HepG2 (cell line): ENCODE data around the gene SPATA33. TPM values are rescaled to one million over a fixed set of nuclear protein-coding genes. Genes with fewer than 3 reads are reported as not detected.
A peak's percentile ranks its signal among the peaks of the same experiment; 100 is the strongest.

Experiments
- ATAC-seq: fragments of 200-7000 bp; cut with Tn5 transposase; 3 replicates; pipeline ENCODE4 v1.9.1; 2020; ENCODE audit warnings: mild to moderate bottlenecking, moderate library complexity
- BruUV-seq: library from RNA; stranded (reverse); fragments of 400-500 nt; replicated peaks from 2 replicates; lab custom pipeline; 2021; lab: Mats Ljungman, UMichigan
- CTCF ChIA-PET: fragments of 300-600 bp; formaldehyde crosslinking; extraction: SDS; loops from one replicate; lab custom pipeline; 2021; ENCODE audit warnings: low total read pairs, inconsistent platforms, low intra/inter-chr PET ratio; lab: Yijun Ruan, JAX
- POLR2A ChIA-PET: fragments of 350-600 bp; sonication (Branson Sonifier 250); formaldehyde crosslinking; loops from one replicate; lab custom pipeline; 2020; ENCODE audit warnings: antibody characterized with exemption, inconsistent platforms; lab: Yijun Ruan, JAX
- DNase-seq: peaks from one replicate; pipeline ENCODE4 v3.0.0-alpha.2; 2015; ENCODE audit warnings: low spot score
- FAIRE-seq: peaks from 3 replicates; lab custom pipeline; 2011; peaks lifted over from hg19 to GRCh38; lab: Jason Lieb, UNC
- H2AFZ ChIP-seq: one replicate; pipeline ENCODE4 v1.6.1; 2011; ENCODE audit warnings: low read length, inconsistent platforms
- H3K27ac ChIP-seq: fragments of 300-600 bp; 3 replicates; pipeline ENCODE4 v1.8.0; 2011; ENCODE audit warnings: mixed run types, mild to moderate bottlenecking, mixed read lengths, low read length, inconsistent platforms; ENCODE audit not compliant: insufficient read depth; ENCODE audit errors: extremely low read length
- H3K27me3 ChIP-seq, 2 experiments: fragments of 200-600 bp in 1 of 2; 2 replicates in 1 of 2; 3 replicates in 1 of 2; pipeline versions ENCODE4 v1.6.0 to v1.8.0; 2011; ENCODE audit warnings: low read length in 2 of 2, mild to moderate bottlenecking in 2 of 2, moderate library complexity in 2 of 2, inconsistent platforms in 1 of 2; ENCODE audit not compliant: insufficient read depth in 2 of 2, control insufficient read depth in 1 of 2
- H3K36me3 ChIP-seq, 2 experiments: fragments of 200-600 bp in 1 of 2; replicated peaks in 1 of 2; 2 replicates in 1 of 2; 3 replicates in 1 of 2; pipeline versions ENCODE4 v1.5.1 to v1.8.0; 2011; ENCODE audit warnings: low read length in 2 of 2, inconsistent platforms in 1 of 2; ENCODE audit not compliant: insufficient read depth in 2 of 2, control insufficient read depth in 1 of 2
- H3K4me1 ChIP-seq: 2 replicates; pipeline ENCODE4 v1.5.1; 2012; ENCODE audit warnings: low read length, inconsistent platforms; ENCODE audit not compliant: insufficient read depth
- H3K4me2 ChIP-seq: 2 replicates; pipeline ENCODE4 v1.6.0; 2011; ENCODE audit warnings: low read depth, low read length, inconsistent platforms
- H3K4me3 ChIP-seq, 3 experiments: fragments of 200-600 bp in 1 of 3; sonication (generic), shearing (Covaris generic) in 1 of 3; replicated peaks in 1 of 3; 2 replicates each; pipeline ENCODE4 v1.5.1; 2011 to 2016; ENCODE audit warnings: low read length in 3 of 3, inconsistent platforms in 2 of 3, low read depth in 2 of 3, mild to moderate bottlenecking in 2 of 3, control low read depth in 1 of 3, mixed read lengths in 1 of 3; ENCODE audit not compliant: insufficient read depth in 1 of 3
- H3K79me2 ChIP-seq: one replicate; pipeline ENCODE4 v1.6.1; 2011; ENCODE audit warnings: low read length, inconsistent platforms; ENCODE audit not compliant: insufficient read depth
- H3K9ac ChIP-seq: 2 replicates; pipeline ENCODE4 v1.6.0; 2011; ENCODE audit warnings: mild to moderate bottlenecking, low read depth, low read length, inconsistent platforms; ENCODE audit not compliant: insufficient read depth
- H3K9me3 ChIP-seq: 2 replicates; pipeline ENCODE4 v1.5.1; 2012; ENCODE audit warnings: mild to moderate bottlenecking, low read length
- H4K20me1 ChIP-seq: 2 replicates; pipeline ENCODE4 v1.6.0; 2011; ENCODE audit warnings: inconsistent platforms, mild to moderate bottlenecking, low read length, moderate library complexity; ENCODE audit not compliant: insufficient read depth
- AFF4 ChIP-seq: sonication (generic); formaldehyde crosslinking; IDR thresholded peaks from 2 replicates; pipeline ENCODE4 v1.4.0; 2020; ENCODE audit warnings: missing genetic modification reagents
- AGO2 ChIP-seq: fragments of 200-400 bp; formaldehyde crosslinking; optimal IDR thresholded peaks from 2 replicates; pipeline ENCODE3; 2017; ENCODE audit warnings: mild to moderate bottlenecking, low read depth, low read length, moderate library complexity
- KDM1A ChIP-seq: IDR thresholded peaks from 2 replicates; pipeline ENCODE4 v1.6.1; 2016; ENCODE audit warnings: missing compliant biosample characterization
- ZNF552 ChIP-seq: sonication (generic); formaldehyde crosslinking; IDR thresholded peaks from 2 replicates; pipeline ENCODE4 v1.9.0; 2022; ENCODE audit warnings: missing genetic modification reagents, mild to moderate bottlenecking, borderline replicate concordance
- WGBS: methylation state at CpG from one replicate; pipeline ENCODE4 v1.1.6; 2017; ENCODE audit warnings: low lambda C conversion rate; 5-methylcytosine and 5-hydroxymethylcytosine counted together
- in situ Hi-C: cut with HindIII; loops from 2 replicates; pipeline ENCODE4 v1.10.0; 2017; ENCODE audit warnings: low pct_unique_long_range_greater_than_20kb; ENCODE audit not compliant: extremely low pct_ligation_motif_present
- intact Hi-C: fragments of 100-400 bp; cut with micrococcal nuclease; formaldehyde crosslinking; loops from one replicate; pipeline ENCODE4 v1.10.0; 2022; ENCODE audit not compliant: unreplicated experiment
- polyA plus RNA-seq, 8 experiments: library from polyadenylated mRNA; depleted of rRNA in 3 of 8; stranded (reverse) in 7 of 8; unstranded in 1 of 8; fragments of >200 nt; fragmentation: Illumina TruSeq in 4 of 8; extraction: Trizol in 4 of 8; gene quantifications; 2 replicates each; pipeline versions ENCODE4 v1.2.1 to v1.2.3, GENCODE V29; 2011 to 2016; ENCODE audit warnings: low read depth in 4 of 8, missing spikeins in 1 of 8, mixed read lengths in 1 of 8; ENCODE audit not compliant: insufficient read depth in 1 of 8
- total RNA-seq, 5 experiments: library from RNA; depleted of rRNA; stranded (reverse); fragments of >200 nt; fragmentation: Illumina TruSeq; extraction: Trizol; gene quantifications; 2 replicates each; pipeline ENCODE4 v1.2.3, GENCODE V29; 2016; ENCODE audit warnings: low read depth in 1 of 5

The SPATA33 gene
- total and polyA plus RNA-seq, 2 of the 13 experiments (the other 11 are each of a cell fraction or from before 2014, with no cell fraction given) = 5.7 to 11.0 TPM

GRCh38 chr16:89710709-89711564 is 53.3 kb downstream of the SPATA33 start:
- no peak for FAIRE-seq
- DNase-seq = no peak
- Histone ChIP-seq H3K36me3 (no peaks in the 10 kb centered on the region; a peak in 1 of 5 replicates), H3K27ac (no peak overlapping the region), H3K4me1 (no peaks in the 10 kb centered on the region), H3K79me2 (no peaks in the 10 kb centered on the region), H3K4me2 (no peak overlapping the region), H3K9ac (no peak overlapping the region), H2AFZ (no peak overlapping the region), H3K9me3 (no peaks in the 10 kb centered on the region), H4K20me1 (no peaks in the 10 kb centered on the region), H3K27me3 (no peaks in the 10 kb centered on the region), H3K4me3 (no peak overlapping the region)
- ChIA-PET POLR2A (interaction anchor here (1.3 kb wide), 1 partner anchor 9 kb away, joined by 3 read pairs; no protein-coding TSS in a partner anchor), CTCF (no interaction called here)
- in situ Hi-C loops (no loop called here), intact Hi-C loops (no loop called here)
- no peak for TF ChIP-seq KDM1A (CRISPR knock-in tag)
- TF ChIP-seq ZNF552 (CRISPR knock-in tag) = no peak
- peak; percentile 1; the same call in 1 of the 3 replicates for ATAC-seq
- BruUV-seq = no TSS peak
- 98% methylated on average over 42 of the region's 63 CpGs for WGBS

GRCh38 chr16:89711601-89712273 is 54.1 kb downstream of the SPATA33 start:
- no peak for TF ChIP-seq AFF4 (CRISPR knock-in tag)
- peak; percentile 77 for TF ChIP-seq AGO2
- H2AFZ ChIP-seq = no peak overlapping the region
- H3K4me2 ChIP-seq = no peak overlapping the region
- H3K27ac ChIP-seq = no peak overlapping the region
- H3K36me3 ChIP-seq = no peaks in the 10 kb centered on the region; a peak in 1 of 5 replicates
- ATAC-seq = peak; percentile 1; the same call in 2 of the 3 replicates
- in situ Hi-C loops (no loop called here), intact Hi-C loops (no loop called here)
- ChIA-PET CTCF (no interaction called here), POLR2A (no interaction called here)
- no peaks in the 10 kb centered on the region for H3K79me2 ChIP-seq
- H3K9ac ChIP-seq = no peak overlapping the region
- no peaks in the 10 kb centered on the region for H3K9me3 ChIP-seq
- H4K20me1 ChIP-seq = no peaks in the 10 kb centered on the region
- H3K4me3 ChIP-seq = no peak overlapping the region
- no peak for FAIRE-seq
- no peaks in the 10 kb centered on the region for H3K4me1 ChIP-seq
- no peak for DNase-seq
- H3K27me3 ChIP-seq = no peaks in the 10 kb centered on the region
- BruUV-seq = no TSS peak
- WGBS = 77% methylated on average over 34 of the region's 48 CpGs
